T-helper 22 cell (primary cell): ENCODE measurements around the gene DIAPH3.

Source experiments
- DNase-seq: peaks from one replicate; pipeline ENCODE4 v3.0.0-alpha.2; 2020; ENCODE audit warnings: low read depth

The DIAPH3 gene

DNA sequence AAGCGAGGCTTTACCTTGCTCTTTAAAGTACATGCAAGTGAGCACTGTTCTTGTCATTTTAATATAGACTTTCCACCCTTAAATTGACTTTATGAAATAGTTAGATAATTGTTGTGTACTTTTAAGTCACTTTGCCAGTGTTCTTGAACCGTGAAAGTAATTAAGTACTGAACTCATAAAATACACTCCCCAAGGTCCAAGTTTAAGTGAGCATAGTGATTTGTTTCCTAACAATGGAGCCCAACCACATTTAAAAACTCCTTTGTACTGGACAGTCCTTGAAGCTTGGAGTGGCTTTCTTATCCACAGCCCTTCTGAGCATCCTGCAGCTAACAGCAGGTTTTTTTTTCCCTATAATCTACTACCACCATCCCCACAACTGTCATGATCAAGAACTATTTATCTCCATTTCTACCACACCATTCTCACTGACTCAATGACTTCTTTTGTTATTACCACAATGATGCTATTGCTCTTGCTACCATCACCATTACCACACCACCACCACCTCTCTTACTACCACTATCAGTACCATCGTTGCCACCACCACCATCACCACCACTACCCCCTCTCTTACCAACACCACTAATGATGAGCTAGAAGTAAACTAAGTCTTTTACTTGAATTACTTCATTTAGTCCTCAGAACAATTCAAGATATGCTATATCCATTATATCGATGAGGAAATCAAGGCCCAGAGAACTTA is 452.6 kb downstream of the DIAPH3 start:
- DNase-seq: no peak

- DNase-seq: no peak
Measured at GRCh38 chr13:59710416-59710815, 453.3 kb downstream of the DIAPH3 start.

DNA sequence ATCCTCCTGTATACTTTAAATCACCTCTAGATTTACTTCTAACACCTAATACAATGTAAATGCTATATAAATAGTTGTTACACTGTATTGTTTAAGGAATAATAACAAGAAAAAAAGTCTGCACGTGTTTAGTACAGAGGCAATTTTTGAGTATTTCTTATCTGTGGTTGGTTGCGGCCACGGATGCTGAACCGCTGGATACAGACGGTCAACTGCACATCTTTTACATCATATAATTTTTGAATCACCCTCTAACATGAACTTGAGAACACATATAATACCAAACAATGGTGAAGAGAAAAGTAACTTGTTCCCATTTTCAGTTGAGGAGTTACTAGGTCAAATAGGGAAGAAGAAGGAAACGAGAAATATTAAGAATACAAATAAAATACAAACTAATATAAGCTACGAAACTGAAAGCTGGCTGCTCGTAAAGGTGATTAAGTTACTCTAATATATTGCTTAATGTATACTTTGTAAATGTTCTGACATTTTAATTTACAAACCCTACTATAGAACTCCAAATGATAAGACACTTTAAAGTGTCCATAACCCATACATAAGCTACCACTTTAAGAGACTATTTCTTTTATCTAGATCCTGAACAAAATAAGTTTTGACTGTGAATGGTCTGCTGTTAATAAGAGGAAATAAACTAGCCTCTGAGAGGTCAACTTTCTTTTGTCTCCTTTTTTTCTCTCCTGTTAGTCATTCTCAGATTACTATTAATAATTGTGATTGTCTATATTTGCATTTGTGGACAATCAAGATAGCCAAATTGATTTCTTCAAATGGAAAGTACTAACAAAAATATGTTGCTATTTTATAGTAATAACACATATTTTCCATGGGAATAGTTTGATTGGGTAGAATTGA is 457.4 kb downstream of the DIAPH3 start:
- no peak for DNase-seq

- DNase-seq: no peak
Measured at GRCh38 chr13:59702269-59702668, 461.5 kb downstream of the DIAPH3 start.

DNA sequence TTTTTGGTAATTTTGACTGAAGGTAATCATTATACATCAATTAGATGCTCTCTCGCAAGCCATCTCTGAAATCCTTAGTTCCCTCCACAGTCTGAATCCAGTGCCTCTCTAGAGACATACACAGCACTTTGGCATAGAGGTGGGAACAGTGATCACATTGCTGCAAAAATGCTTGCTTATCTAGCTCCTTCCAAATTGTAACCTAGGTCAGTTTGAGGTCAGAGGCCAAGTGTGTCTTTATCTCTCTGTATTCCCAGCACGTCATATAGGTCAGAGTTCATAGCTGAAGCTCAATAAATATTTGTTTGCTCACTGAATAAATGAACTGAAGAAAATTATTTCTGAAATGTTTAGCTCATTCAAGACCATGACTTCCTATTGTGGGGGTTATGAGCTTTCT is 462.5 kb downstream of the DIAPH3 start:
- no peak for DNase-seq

- DNase-seq: no peak
Measured at GRCh38 chr13:59700281-59700680, 463.4 kb downstream of the DIAPH3 start.

- DNase-seq: no peak
Measured at GRCh38 chr13:59696271-59696670, 467.5 kb downstream of the DIAPH3 start.

- DNase-seq: no peak
Measured at GRCh38 chr13:59691501-59692066, 472.1 kb downstream of the DIAPH3 start.

DNA sequence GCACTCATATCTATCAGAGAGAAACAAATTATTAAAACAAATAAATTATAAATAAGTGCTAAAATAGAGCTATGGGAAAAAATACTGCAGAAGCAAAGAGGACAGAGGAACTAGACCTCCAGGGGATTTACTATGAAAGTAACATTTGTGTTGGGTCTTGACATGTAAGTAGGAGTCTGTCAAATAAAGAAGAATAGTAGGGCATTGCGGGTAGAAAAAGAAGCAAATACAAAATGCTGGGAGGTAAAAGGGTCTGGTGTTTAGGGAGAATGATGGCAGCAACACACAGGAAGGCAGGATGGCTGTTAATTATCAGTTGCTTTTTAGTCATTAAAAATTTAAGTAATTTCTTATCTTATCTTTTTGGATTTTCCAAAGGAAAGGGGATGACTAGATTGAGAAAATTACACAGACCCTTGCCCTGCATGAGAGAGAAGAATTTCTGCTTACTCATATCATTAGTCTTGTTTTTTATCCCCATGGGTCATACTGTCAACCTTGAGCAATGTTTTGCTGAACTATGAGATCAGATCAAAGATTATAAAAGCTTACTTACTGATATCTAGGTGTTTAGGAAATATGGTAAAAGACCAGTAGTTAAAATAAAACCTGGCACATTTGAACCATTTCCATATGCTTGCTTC is 472.7 kb downstream of the DIAPH3 start:
- DNase-seq: no peak

DNA sequence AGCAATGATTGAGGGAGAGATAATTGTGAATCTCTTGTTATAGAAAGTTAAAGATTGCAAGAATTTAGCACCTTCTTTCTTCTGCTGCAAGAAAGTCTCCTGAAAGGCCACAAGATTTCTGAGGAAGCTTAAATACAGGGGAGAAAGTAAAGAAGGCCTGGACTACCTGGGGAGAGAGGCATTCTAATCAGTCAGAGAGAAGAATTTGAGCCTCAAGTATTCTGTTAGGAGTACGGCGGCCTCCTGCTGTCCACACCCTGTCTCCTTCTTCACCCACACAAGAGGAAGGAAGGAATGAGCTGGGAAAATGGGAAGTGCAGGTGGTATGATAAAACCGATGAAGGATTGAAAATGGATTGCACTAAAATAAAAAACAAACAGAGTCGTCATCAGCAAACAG is 474.7 kb downstream of the DIAPH3 start:
- no peak for DNase-seq

DNA sequence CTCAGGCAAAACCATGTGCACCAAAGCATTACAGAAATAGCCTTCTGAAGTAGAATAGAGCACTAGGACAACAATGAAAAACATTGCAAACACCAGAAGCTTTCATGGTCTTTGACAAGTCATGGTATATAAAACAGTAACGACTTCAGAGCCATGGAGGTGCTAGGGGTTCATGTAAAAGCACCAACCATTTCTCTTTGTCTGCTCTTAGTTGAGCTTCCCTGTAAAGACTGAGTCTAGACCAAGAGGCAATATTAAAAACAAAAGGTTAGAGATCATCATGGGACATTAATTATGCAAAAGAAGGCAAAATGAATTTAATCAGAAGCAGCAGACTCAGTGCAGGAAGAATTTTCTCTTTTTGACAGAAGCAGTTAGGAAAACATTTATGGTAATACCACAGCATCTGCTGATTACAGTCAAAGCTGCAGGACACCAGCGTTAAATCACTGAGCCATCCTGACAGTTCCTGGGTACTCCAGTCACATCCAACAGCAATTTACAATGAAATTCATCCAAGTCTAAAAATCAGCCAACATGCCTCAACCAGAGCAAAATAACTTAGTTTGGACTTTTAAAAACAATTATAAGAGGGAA is 476.8 kb downstream of the DIAPH3 start:
- DNase-seq: no peak

- DNase-seq: no peak
Measured at GRCh38 chr13:59684105-59684504, 479.6 kb downstream of the DIAPH3 start.

DNA sequence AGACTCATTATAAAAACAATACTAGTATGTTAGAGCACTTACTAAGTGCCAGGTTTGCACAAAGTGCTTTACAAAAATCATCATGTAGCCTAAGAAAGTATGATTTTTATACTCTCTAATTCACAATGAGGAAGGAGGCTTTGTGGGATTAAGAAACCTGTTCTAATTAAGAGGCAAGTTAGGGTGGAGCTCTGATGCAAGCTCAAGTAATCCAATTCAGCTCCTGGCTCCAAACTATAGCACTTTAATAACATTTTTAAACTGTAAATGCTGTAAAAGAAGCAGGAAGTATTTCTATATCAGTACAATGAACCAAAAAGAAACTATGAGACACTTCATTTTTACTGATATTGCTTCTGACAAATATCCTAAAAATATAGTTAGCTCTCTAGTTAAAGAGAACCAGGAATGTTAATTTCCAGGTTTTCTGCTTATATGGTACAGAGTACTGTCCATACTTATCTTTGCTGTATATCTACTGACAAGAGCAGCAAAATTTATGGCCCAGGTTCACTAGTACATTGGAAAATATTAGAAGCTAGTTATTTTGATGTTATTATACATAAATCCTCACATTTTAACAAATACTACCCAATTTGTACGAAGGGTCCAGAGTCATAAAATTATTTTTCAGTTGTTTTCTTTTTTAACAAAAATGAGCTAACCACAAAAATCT is 482.0 kb downstream of the DIAPH3 start:
- DNase-seq: no peak

- no peak for DNase-seq
Measured at GRCh38 chr13:59680429-59681024, 483.2 kb downstream of the DIAPH3 start.

DNA sequence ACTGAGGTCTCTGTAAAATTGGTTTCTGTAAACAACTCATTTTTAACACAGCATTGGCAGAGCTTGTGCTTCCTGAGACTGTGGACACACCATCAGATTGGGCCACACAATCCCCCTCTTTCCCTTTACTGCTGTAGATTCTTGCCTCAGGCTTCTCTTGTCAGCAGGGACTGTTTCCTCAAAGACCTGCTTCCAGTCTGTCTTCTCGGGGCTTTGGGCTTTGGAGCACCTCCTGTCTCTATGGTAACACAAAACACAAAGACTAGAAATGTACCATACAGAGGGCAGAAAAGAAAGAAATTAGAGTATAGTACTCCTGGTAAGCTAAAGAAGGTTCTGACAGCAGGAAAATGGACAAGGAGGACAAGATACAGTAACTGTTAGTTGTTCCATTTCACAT is 484.5 kb downstream of the DIAPH3 start:
- no peak for DNase-seq

- DNase-seq: no peak
Measured at GRCh38 chr13:59677966-59678814, 485.5 kb downstream of the DIAPH3 start.

- DNase-seq: no peak
Measured at GRCh38 chr13:59677430-59677829, 486.3 kb downstream of the DIAPH3 start.

DNA sequence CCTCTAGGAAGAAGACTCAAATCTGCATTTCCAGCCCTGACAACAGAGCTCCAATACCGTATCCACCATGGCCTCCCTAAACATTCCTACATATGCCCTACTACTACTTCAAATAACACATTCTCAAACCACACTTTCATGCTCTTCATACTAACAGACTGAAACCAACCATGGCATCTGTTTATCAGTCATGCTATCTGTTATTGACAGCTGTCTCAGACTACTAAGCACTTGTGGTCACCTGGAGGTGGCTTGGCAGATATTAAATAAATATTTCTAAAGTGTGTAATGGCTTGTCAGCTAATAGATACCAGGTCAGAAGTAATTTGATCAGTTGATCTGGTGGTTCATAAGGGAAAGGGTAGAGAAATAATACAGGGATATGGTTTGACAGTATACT is 489.1 kb downstream of the DIAPH3 start:
- DNase-seq: no peak

GRCh38 chr13:59673286-59673685 is 490.4 kb downstream of the DIAPH3 start:
- no peak for DNase-seq

DNA sequence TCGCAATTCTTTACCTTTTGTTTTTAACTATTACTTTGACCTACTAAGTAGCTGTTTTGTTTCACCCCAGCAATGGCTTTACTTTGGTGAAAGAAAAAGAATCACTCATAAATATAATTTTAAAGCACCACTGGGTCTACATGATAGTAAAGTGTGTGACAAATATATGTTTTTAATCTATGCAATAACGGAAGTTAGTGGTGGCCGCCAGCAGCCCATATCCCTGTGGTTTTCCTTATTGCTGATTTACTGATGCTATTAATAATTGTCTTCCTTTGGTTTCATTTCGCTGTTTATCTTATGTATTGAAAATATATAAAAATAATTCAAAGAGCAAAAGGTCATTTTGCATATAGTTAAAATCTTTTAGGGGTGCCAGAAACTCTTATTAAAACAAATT is 491.3 kb downstream of the DIAPH3 start:
- no peak for DNase-seq
